HL-60 (cell line): ENCODE results near the gene ASCC1.

ENCODE experiments used
- DNase-seq, 2 experiments: peaks; one replicate each; pipeline ENCODE4 v3.0.0-alpha.2; 2010 to 2020; ENCODE audit warnings: low read depth in 1 of 2, low spot score in 1 of 2
- H3K27ac ChIP-seq: fragments of 250-450 bp; sonication (Bioruptor Pico); replicated peaks from 2 replicates; pipeline ENCODE4 v1.5.1; 2020; ENCODE audit warnings: mild to moderate bottlenecking, moderate library complexity
- H3K27me3 ChIP-seq: fragments of 250-450 bp; sonication (Bioruptor Pico); 2 replicates; pipeline ENCODE4 v1.5.1; 2021; ENCODE audit warnings: mild to moderate bottlenecking, moderate library complexity; ENCODE audit not compliant: insufficient read depth, poor library complexity, severe bottlenecking
- H3K4me3 ChIP-seq: replicated peaks from 2 replicates; pipeline ENCODE4 v1.5.1; 2011; ENCODE audit warnings: mild to moderate bottlenecking, control low read depth, low read length; ENCODE audit not compliant: insufficient read depth
- CTCF ChIP-seq: IDR thresholded peaks from one replicate; pipeline ENCODE4 v1.5.1; 2011; ENCODE audit warnings: low read length, control low read depth, inconsistent platforms; ENCODE audit not compliant: insufficient read depth
- GABPA ChIP-seq: IDR thresholded peaks from 2 replicates; pipeline ENCODE4 v1.6.1; 2012; ENCODE audit warnings: low read depth
- POLR2AphosphoS5 ChIP-seq: IDR thresholded peaks from 2 replicates; pipeline ENCODE4 v1.6.1; 2012; ENCODE audit warnings: low read depth
- REST ChIP-seq: IDR thresholded peaks from 2 replicates; pipeline ENCODE4 v1.6.1; 2012; ENCODE audit warnings: low read depth; ENCODE audit not compliant: insufficient replicate concordance
- SPI1 ChIP-seq: IDR thresholded peaks from 2 replicates; pipeline ENCODE4 v1.6.1; 2012; ENCODE audit warnings: low read depth, mild to moderate bottlenecking, borderline replicate concordance

ASCC1 gene

GRCh38 chr10:72092987-72093386, 123.1 kb downstream of the ASCC1 start:
- no peak for DNase-seq
- Histone ChIP-seq H3K27me3 (peaks cover 6% of the 10 kb centered on the region), H3K27ac (no peak overlapping the region), H3K4me3 (no peak overlapping the region)
- no peak for TF ChIP-seq POLR2AphosphoS5
- TF ChIP-seq SPI1 = no peak
- no peak for TF ChIP-seq REST
- no peak for TF ChIP-seq CTCF
- no peak for TF ChIP-seq GABPA

GRCh38 chr10:72092171-72092924, 123.7 kb downstream of the ASCC1 start:
- Histone ChIP-seq H3K27me3 (peaks cover 10% of the 10 kb centered on the region), H3K27ac (no peak overlapping the region), H3K4me3 (no peak overlapping the region)
- DNase-seq = no peak
- TF ChIP-seq POLR2AphosphoS5 (no peak), CTCF (no peak), REST (no peak), GABPA (no peak), SPI1 (no peak)

GRCh38 chr10:72090326-72090725, 125.8 kb downstream of the ASCC1 start:
- H3K27me3 ChIP-seq = peaks cover 13% of the 10 kb centered on the region
- TF ChIP-seq SPI1 = no peak
- TF ChIP-seq GABPA = no peak
- DNase-seq = no peak
- no peak overlapping the region for H3K4me3 ChIP-seq
- no peak overlapping the region for H3K27ac ChIP-seq

GRCh38 chr10:72089618-72090017, 126.5 kb downstream of the ASCC1 start:
- no peak for DNase-seq
- peaks cover 13% of the 10 kb centered on the region for H3K27me3 ChIP-seq
- no peak for TF ChIP-seq REST
- TF ChIP-seq GABPA = no peak
- no peak for TF ChIP-seq POLR2AphosphoS5
- no peak for TF ChIP-seq SPI1
- TF ChIP-seq CTCF = no peak
- H3K27ac ChIP-seq = no peak overlapping the region
- H3K4me3 ChIP-seq = no peak overlapping the region
